Mononuclear cell (primary cell): ENCODE results near the gene B4GALNT1. TPM values are rescaled to one million over a fixed set of nuclear protein-coding genes. Genes with fewer than 3 reads are reported as not detected.
A peak's percentile ranks its signal among the peaks of the same experiment; 100 is the strongest.
"Not testable (repeated sequence)": the region's sequence is repeated elsewhere in the genome, so short reads cannot be mapped to it uniquely, and the experiment has no call there.

Experiments
- H3K27me3 ChIP-seq: 2 replicates; pipeline ENCODE4 v1.6.0; 2011; ENCODE audit warnings: low read length, control low read depth; ENCODE audit not compliant: insufficient read depth
- H3K4me1 ChIP-seq: 2 replicates; pipeline ENCODE4 v1.5.1; 2011; ENCODE audit warnings: mild to moderate bottlenecking, low read length, control low read depth; ENCODE audit not compliant: insufficient read depth
- H3K4me3 ChIP-seq: 2 replicates; pipeline ENCODE4 v1.5.1; 2011; ENCODE audit warnings: mild to moderate bottlenecking, low read length, moderate library complexity
- H3K9me3 ChIP-seq: 2 replicates; pipeline ENCODE4 v1.5.1; 2011; ENCODE audit warnings: low read depth, mild to moderate bottlenecking, control low read depth, low read length
- total RNA-seq: library from RNA; depleted of rRNA; stranded (reverse); fragments of >200 nt; gene quantifications from one replicate; pipeline ENCODE4 v1.2.3, GENCODE V29; 2012

B4GALNT1 gene
- total RNA-seq, 1 donor, result under 0.01 TPM

DNA sequence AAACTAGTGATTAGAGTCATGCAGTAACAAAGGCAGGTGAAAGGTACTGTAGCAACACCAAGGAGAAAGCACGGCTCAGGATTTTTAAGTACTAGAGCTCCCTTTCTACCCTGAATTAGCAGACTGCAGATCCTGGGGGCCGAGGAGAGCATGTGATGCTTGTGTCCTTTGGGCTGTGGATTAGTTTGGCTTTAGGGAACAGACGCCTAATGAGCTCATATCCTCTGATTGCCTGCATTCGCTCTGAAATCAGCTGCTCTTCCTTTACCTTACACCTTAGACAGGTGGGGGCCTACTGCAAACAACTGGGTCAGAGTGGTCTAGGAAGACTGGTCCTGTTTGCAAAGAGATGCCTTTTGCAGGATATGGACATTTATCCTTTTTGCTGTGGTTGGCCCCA, 39.8 kb downstream of the B4GALNT1 start:
- no peaks in the 10 kb centered on the region for H3K9me3 ChIP-seq
- peaks cover 23% of the 10 kb centered on the region for H3K4me1 ChIP-seq
- no peak overlapping the region for H3K4me3 ChIP-seq
- peaks cover under 1% of the 10 kb centered on the region for H3K27me3 ChIP-seq

DNA sequence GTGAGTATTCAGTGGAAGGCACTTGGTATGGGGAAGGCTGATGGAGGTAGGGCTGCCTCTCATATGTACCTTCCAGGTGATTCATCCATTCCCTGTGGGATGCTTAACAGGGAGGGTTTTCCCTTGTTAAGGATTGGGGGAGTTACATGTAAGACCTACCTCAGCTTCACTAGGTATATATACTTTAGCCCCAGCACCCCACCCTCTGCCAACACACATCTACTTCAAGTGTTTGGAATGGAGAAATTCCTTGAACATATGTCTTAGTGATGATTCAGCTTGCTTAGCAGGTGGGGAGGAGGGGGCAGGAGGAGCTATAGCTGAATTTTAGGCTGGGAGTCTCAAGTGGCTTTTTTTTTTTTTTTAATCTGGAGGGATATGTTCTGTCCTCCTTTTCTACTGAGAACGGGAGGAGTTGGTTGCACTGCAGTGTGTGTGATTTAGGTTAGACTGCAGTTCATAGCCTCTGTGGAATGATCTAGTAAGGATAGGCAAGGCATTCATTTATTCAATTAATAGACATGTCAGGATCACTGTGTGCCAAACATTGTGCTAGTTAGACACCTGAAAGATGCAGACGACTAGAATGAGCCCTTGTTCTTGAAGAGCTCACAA, 40.3 kb downstream of the B4GALNT1 start:
- Histone ChIP-seq H3K4me3 (no peak overlapping the region), H3K9me3 (no peaks in the 10 kb centered on the region), H3K27me3 (peaks cover 6% of the 10 kb centered on the region), H3K4me1 (peaks cover 23% of the 10 kb centered on the region)

- Histone ChIP-seq H3K4me1 (peaks cover 23% of the 10 kb centered on the region), H3K27me3 (peaks cover 10% of the 10 kb centered on the region), H3K4me3 (peak overlapping the region; percentile 80), H3K9me3 (no peaks in the 10 kb centered on the region)
Measured at GRCh38 chr12:57591782-57592325, 41.1 kb downstream of the B4GALNT1 start.

GRCh38 chr12:57590864-57591781, 41.9 kb downstream of the B4GALNT1 start, which contains the start of gene PIP4K2C:
PIP4K2C (plus strand) TSS chr12:57591192; CDS start chr12:57591290, 98 bp downstream.
- Histone ChIP-seq H3K4me3 (peak within 1 kb of the TSS; percentile 80), H3K4me1 (peaks cover 23% of the 10 kb centered on the region), H3K9me3 (no peaks in the 10 kb centered on the region), H3K27me3 (peaks cover 12% of the 10 kb centered on the region)

- Histone ChIP-seq H3K27me3 (peaks cover 12% of the 10 kb centered on the region), H3K4me3 (peak overlapping the region; percentile 80), H3K4me1 (peaks cover 23% of the 10 kb centered on the region), H3K9me3 (no peaks in the 10 kb centered on the region)
Measured at GRCh38 chr12:57590479-57590863, 42.5 kb downstream of the B4GALNT1 start.

DNA sequence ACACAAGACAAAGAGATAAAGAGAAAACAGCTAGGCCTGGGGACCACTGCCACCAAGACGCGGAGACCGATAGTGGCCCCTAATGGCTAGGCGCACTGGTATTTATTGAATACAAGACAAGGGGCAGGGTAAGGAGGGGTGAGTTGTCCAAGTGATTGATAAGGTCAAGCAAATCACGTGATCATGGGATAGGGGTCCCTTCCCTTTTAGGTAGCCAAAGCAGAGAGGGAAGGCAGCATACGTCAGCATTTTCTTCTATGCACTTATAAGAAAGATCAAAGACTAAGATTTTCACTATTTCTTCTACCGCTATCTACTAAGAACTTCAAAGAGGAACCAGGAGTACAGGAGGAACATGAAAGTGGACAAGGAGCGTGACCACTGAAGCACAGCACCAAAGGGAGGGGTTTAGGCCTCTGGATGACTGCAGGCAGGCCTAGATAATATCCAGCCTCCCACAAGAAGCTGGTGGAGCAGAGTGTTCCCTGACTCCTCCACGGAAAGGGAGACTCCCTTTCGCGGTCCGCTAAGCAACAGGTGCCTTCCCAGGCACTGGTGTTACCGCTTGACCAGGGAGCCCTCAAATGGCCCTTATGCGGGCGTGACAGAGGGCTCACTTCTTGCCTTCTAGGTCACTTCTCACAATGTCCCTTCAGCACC, 43.9 kb downstream of the B4GALNT1 start:
- H3K9me3 ChIP-seq, H3K4me3 ChIP-seq: not testable (repeated sequence)
- H3K4me1 ChIP-seq, result peaks cover 32% of the 10 kb centered on the region
- peaks cover 12% of the 10 kb centered on the region for H3K27me3 ChIP-seq

DNA sequence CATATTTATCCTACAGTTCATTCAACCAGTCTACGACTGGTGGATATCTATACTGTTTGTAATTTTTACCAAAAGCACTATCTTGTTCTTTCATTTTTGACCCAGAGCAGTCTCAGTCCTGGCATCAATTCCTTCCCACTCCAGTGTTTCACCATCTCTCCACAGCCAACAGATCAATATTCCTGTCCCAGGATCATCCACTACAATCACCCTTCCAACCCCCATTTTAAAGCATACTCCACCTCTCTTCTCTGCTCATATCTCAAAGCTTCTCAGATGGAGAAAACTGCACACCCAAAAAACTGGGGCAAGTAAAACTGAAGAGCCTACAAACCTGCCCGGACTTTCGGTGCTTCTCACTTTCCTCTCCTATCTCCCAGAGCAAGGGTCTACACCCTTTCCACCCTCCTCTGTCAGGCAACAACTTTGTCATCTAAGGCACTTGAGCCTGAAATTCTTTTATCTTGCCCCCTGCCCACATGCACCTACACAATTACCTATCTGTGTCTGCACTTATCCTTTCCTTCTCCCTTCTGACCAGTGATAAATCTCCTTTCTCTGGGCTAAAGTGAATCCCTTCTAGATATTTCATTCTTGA, 46.1 kb downstream of the B4GALNT1 start:
- no peaks in the 10 kb centered on the region for H3K9me3 ChIP-seq
- H3K27me3 ChIP-seq, result peaks cover 15% of the 10 kb centered on the region
- H3K4me3 ChIP-seq, result no peak overlapping the region

GRCh38 chr12:57586128-57586527, 46.9 kb downstream of the B4GALNT1 start:
- H3K27me3 ChIP-seq, result peaks cover 15% of the 10 kb centered on the region
- no peaks in the 10 kb centered on the region for H3K9me3 ChIP-seq
- H3K4me3 ChIP-seq, result no peak overlapping the region
- peaks cover 20% of the 10 kb centered on the region for H3K4me1 ChIP-seq

More for the DNA sequence above, 46.1 kb downstream of the B4GALNT1 start:
- H3K4me1 ChIP-seq, result peaks cover 26% of the 10 kb centered on the region

DNA sequence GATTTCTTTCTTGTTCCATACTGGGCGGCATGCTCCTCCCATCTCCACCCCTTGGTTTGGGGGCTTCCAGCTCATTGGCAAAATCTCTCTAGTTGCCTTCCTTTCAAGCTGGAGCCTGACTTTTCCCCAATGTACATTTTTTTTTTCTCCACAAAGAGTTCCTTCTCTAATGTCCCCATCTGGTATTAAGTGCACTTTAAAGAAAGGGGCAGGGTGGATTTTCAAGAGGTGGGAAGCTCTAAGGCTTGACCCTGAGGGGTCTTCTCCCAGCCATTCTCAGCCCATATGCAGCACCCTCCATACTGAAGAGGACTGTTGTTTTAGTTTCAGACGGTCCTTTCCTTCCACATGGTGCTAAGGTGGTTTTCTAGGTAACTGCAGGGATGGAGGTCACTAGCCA, 47.8 kb downstream of the B4GALNT1 start:
- H3K4me3 ChIP-seq, result no peak overlapping the region
- peaks cover 15% of the 10 kb centered on the region for H3K27me3 ChIP-seq
- H3K9me3 ChIP-seq, result no peaks in the 10 kb centered on the region
- peaks cover 13% of the 10 kb centered on the region for H3K4me1 ChIP-seq

DNA sequence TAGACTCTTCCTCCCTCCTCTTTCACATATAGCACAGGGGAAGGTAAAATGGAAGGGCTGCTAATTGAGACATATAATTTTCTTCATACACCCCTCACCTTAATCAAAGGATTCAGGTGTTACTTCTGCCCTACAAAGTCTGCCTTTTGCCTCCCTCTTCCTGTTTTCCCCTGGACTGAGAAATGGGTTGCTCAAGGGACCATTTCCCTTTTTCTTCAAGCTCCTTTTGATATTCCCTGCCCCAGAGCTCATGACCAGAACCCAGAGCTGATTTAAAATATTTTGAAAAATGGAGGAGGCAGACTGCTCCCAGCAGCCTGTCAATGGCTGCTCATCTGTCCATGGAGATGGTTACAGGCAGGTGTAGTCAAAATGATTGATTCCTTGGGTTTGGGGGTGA, 48.3 kb downstream of the B4GALNT1 start:
- Histone ChIP-seq H3K4me1 (peaks cover 12% of the 10 kb centered on the region), H3K27me3 (peaks cover 15% of the 10 kb centered on the region), H3K9me3 (no peaks in the 10 kb centered on the region), H3K4me3 (no peak overlapping the region)

DNA sequence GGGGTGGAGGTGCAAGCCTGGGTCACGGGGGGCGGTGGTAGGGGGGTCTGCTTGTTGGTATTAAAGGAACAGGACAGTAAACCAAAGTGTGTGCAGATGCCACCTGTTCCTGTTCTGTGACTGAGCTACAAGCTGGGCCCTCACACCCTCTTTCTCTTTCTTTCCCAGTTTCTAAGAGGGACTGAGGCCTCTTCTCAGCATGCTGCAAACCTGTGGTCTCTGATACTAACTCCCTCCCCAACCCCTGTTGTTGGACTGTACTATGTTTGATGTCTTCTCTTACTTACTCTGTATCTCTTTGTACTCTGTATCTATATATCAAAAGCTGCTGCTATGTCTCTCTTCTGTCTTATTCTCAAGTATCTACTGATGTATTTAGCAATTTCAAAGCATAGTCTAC, 49.0 kb downstream of the B4GALNT1 start:
- peaks cover 12% of the 10 kb centered on the region for H3K4me1 ChIP-seq
- H3K9me3 ChIP-seq, result no peaks in the 10 kb centered on the region
- no peak overlapping the region for H3K4me3 ChIP-seq
- H3K27me3 ChIP-seq, result peaks cover 15% of the 10 kb centered on the region

DNA sequence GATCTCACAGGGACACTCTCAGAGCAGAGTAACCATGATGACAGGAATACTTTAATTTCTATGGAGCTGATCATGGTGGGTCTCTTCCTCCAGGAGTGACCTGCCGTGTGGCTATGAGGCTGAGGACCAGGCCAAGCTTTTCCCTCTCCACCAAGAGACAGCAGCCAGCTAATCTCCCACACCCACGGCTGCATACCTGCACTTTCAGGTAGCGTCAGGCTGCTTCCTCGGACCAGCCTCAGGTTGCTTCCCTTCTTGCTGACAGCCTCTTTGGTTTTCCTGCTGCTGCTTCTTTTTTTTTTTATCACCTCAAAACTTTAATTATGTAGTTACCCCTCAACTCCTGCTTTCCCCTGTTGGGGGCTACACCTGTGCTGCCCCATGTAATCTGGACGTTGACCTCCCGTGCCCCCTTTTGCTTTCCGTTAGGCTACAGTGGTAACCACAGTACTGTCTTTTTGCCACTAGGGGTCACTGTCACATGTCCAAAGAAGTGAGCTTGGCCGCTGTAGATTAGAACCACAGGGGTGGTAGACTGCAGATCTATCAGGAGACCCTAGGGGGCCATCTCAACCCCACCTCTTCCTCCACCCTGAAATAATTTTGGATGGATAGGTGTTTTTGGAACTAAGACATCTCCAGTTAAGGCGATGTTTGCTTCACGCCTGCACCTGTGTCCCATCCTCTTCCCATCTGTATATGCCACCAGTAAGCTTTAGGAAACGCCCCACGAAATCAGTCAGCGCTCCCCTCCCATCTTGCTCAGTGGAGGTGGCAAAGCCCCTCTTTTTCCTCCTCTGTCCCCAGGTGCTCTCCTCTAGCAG, 49.8 kb downstream of the B4GALNT1 start:
- Histone ChIP-seq H3K27me3 (peaks cover 14% of the 10 kb centered on the region), H3K9me3 (no peaks in the 10 kb centered on the region), H3K4me3 (no peak overlapping the region), H3K4me1 (peaks cover 12% of the 10 kb centered on the region)

DNA sequence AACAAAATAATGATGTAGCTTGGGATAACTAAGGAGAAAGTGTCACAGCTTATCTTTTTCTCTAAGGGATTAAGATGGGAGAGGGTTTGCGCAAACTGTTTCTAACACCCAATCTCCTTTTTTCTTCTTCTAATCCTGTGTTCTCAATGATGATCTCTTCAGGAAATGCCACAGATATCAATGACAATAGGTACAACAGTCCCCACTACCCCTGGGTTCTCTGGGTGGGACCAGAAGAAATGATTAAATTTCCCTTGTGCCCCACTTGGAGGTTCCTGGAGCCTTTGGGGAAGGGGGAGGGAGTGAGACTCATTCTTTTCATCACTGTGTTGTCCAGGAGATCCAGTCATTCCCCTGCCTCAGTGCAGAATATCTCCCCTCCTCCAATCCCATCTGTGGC, 50.6 kb downstream of the B4GALNT1 start:
- Histone ChIP-seq H3K27me3 (peaks cover 8% of the 10 kb centered on the region), H3K4me3 (no peak overlapping the region), H3K4me1 (peaks cover 12% of the 10 kb centered on the region), H3K9me3 (no peaks in the 10 kb centered on the region)

GRCh38 chr12:57581802-57582201, 51.2 kb downstream of the B4GALNT1 start:
- Histone ChIP-seq H3K4me3 (no peak overlapping the region), H3K4me1 (peaks cover 12% of the 10 kb centered on the region), H3K9me3 (no peaks in the 10 kb centered on the region), H3K27me3 (peaks cover 4% of the 10 kb centered on the region)
